ENCODE measurements around the gene HIVEP3. TPM values are rescaled to one million over a fixed set of nuclear protein-coding genes. Genes with fewer than 3 reads are reported as not detected.

The HIVEP3 gene
- total RNA-seq, 2 donors from 2014 or later, result 0.13 to 0.99 TPM

- Mint-ChIP-seq H3K9me3 (no peaks in the 10 kb centered on the region), H3K27me3 (ENCODE audit: insufficient read depth) (peaks cover 3% of the 10 kb centered on the region), H3K4me1 (peaks cover 7% of the 10 kb centered on the region), H3K27ac (no peak overlapping the region), H3K36me3 (ENCODE audit: low read depth) (no peaks in the 10 kb centered on the region), H3K4me3 (no peak overlapping the region)
- WGBS, 2 experiments (ENCODE audit: insufficient coverage in 1 of 2, insufficient read length in 1 of 2), result 40 to 83% methylated on average over 1 to 5 of the region's 5 CpGs
- Histone ChIP-seq H3K4me3 (ENCODE audit: low read length) (no peak overlapping the region), H3K4me1 (ENCODE audit: control insufficient read depth, insufficient read depth, low read length) (no peaks in the 10 kb centered on the region), H3K27me3 (ENCODE audit: control insufficient read depth, insufficient read depth, low read length, poor library complexity, severe bottlenecking) (no peaks in the 10 kb centered on the region), H3K36me3 (ENCODE audit: control insufficient read depth, insufficient read depth, low read length) (no peaks in the 10 kb centered on the region), H3K9ac (ENCODE audit: extremely low read depth, low read length, poor library complexity, severe bottlenecking) (no peak overlapping the region), H3K27ac (ENCODE audit: low read depth, low read length) (no peak overlapping the region), H3K9me3 (ENCODE audit: control insufficient read depth, low read length) (no peaks in the 10 kb centered on the region)
- DNase-seq, result no peak
- TF ChIP-seq CTCF (conservative IDR thresholded peaks at IDR 0.05), result no peak
These were observed 206.0 kb downstream of the HIVEP3 start for GRCh38 chr1:41712695-41713094.

GRCh38 chr1:41712081-41712480 lies 206.6 kb downstream of the HIVEP3 start:
- Mint-ChIP-seq H3K27ac (no peak overlapping the region), H3K36me3 (ENCODE audit: low read depth) (no peaks in the 10 kb centered on the region), H3K9me3 (no peaks in the 10 kb centered on the region), H3K4me3 (no peak overlapping the region), H3K4me1 (peaks cover 7% of the 10 kb centered on the region), H3K27me3 (ENCODE audit: insufficient read depth) (peaks cover 3% of the 10 kb centered on the region)
- 93 to 100% methylated on average over 11 to 12 of the region's 12 CpGs for WGBS, 2 experiments (ENCODE audit: insufficient coverage in 1 of 2, insufficient read length in 1 of 2)
- Histone ChIP-seq H3K4me3 (ENCODE audit: low read length) (no peak overlapping the region), H3K36me3 (ENCODE audit: control insufficient read depth, insufficient read depth, low read length) (no peaks in the 10 kb centered on the region), H3K9ac (ENCODE audit: extremely low read depth, low read length, poor library complexity, severe bottlenecking) (no peak overlapping the region), H3K27ac (ENCODE audit: low read depth, low read length) (no peak overlapping the region), H3K9me3 (ENCODE audit: control insufficient read depth, low read length) (no peaks in the 10 kb centered on the region), H3K27me3 (ENCODE audit: control insufficient read depth, insufficient read depth, low read length, poor library complexity, severe bottlenecking) (no peaks in the 10 kb centered on the region), H3K4me1 (ENCODE audit: control insufficient read depth, insufficient read depth, low read length) (no peaks in the 10 kb centered on the region)
- no peak for TF ChIP-seq CTCF (conservative IDR thresholded peaks at IDR 0.05)
- DNase-seq, result no peak

- Mint-ChIP-seq H3K36me3 (ENCODE audit: low read depth) (no peaks in the 10 kb centered on the region), H3K4me1 (peaks cover 7% of the 10 kb centered on the region), H3K9me3 (no peaks in the 10 kb centered on the region), H3K4me3 (no peak overlapping the region), H3K27ac (no peak overlapping the region), H3K27me3 (ENCODE audit: insufficient read depth) (peaks cover 3% of the 10 kb centered on the region)
- no peak for DNase-seq
- Histone ChIP-seq H3K9ac (ENCODE audit: extremely low read depth, low read length, poor library complexity, severe bottlenecking) (no peak overlapping the region), H3K9me3 (ENCODE audit: control insufficient read depth, low read length) (no peaks in the 10 kb centered on the region), H3K4me3 (ENCODE audit: low read length) (no peak overlapping the region), H3K36me3 (ENCODE audit: control insufficient read depth, insufficient read depth, low read length) (no peaks in the 10 kb centered on the region), H3K27ac (ENCODE audit: low read depth, low read length) (no peak overlapping the region), H3K27me3 (ENCODE audit: control insufficient read depth, insufficient read depth, low read length, poor library complexity, severe bottlenecking) (no peaks in the 10 kb centered on the region), H3K4me1 (ENCODE audit: control insufficient read depth, insufficient read depth, low read length) (no peaks in the 10 kb centered on the region)
- WGBS, 2 experiments (ENCODE audit: insufficient coverage in 1 of 2, insufficient read length in 1 of 2), result 89 to 93% methylated on average over 7 to 12 of the region's 12 CpGs
- TF ChIP-seq CTCF (conservative IDR thresholded peaks at IDR 0.05), result no peak
These were observed 207.1 kb downstream of the HIVEP3 start for GRCh38 chr1:41711581-41711980.
